H1 (cell line): ENCODE measurements around the gene EFCAB13. TPM values are rescaled to one million over a fixed set of nuclear protein-coding genes. Genes with fewer than 3 reads are reported as not detected.

Experiments used
- ASH2L ChIP-seq: fragments of 200-600, 300-600 bp; sonication (generic); IDR thresholded peaks from one replicate; pipeline ENCODE4 v1.7.1; 2017; ENCODE audit warnings: low read length
- EP300 ChIP-seq, 2 experiments: IDR thresholded peaks; 1 replicate in 1 of 2; 2 replicates in 1 of 2; pipeline ENCODE4 v1.6.1; 2011 to 2012; ENCODE audit warnings: low read depth in 2 of 2, low read length in 2 of 2, mild to moderate bottlenecking in 2 of 2, borderline replicate concordance in 1 of 2, inconsistent platforms in 1 of 2, moderate library complexity in 1 of 2
- FOSL1 ChIP-seq: IDR thresholded peaks from 2 replicates; pipeline ENCODE4 v1.6.1; 2011; ENCODE audit warnings: mild to moderate bottlenecking, low read depth, low read length, moderate library complexity; ENCODE audit not compliant: insufficient read depth
- MAX ChIP-seq: IDR thresholded peaks from 2 replicates; pipeline ENCODE4 v1.6.1; 2012; ENCODE audit warnings: inconsistent platforms
- POLR2A ChIP-seq, 2 experiments: IDR thresholded peaks; 1 replicate in 1 of 2; 2 replicates in 1 of 2; pipeline ENCODE4 v1.6.1; 2011; ENCODE audit warnings: low read depth in 2 of 2, low read length in 2 of 2, mild to moderate bottlenecking in 2 of 2; ENCODE audit errors: control extremely low read depth in 1 of 2
- TAF1 ChIP-seq: IDR thresholded peaks from 2 replicates; pipeline ENCODE4 v1.6.1; 2011; ENCODE audit warnings: mild to moderate bottlenecking, low read depth, low read length
- TBP ChIP-seq: IDR thresholded peaks from 2 replicates; pipeline ENCODE4 v1.6.1; 2011; ENCODE audit warnings: low read depth, low read length, improper control_type of control experiment
- YY1 ChIP-seq: IDR thresholded peaks from 2 replicates; pipeline ENCODE4 v1.6.1; 2011; ENCODE audit warnings: low read depth, mild to moderate bottlenecking, low read length
- polyA plus RNA-seq, 7 experiments: library from polyadenylated mRNA; depleted of rRNA in 3 of 7; stranded (reverse) in 5 of 7; unstranded in 2 of 7; fragments of >200 nt in 5 of 7; fragments of 200-250 nt in 2 of 7; gene quantifications; 1 replicate in 5 of 7; 2 replicates in 1 of 7; 4 replicates in 1 of 7; pipeline versions ENCODE4 v1.2.1 to v1.2.3, GENCODE V29; 2011 to 2013; ENCODE audit warnings: missing spikeins in 2 of 7, mixed read lengths in 2 of 7
- total RNA-seq: library from RNA; stranded (reverse); fragmentation: NEBNext Ultra II Directional; extraction: Animal tissue kit (Norgen Biotek cat#: 25700); gene quantifications from 2 replicates; pipeline ENCODE4 v1.2.1, GENCODE V29; 2021
- TF ChIP-seq, protein P1 (sequence below), 3 experiments: IDR thresholded peaks; 1 replicate in 2 of 3; 2 replicates in 1 of 3; pipeline versions ENCODE4 v1.5.1 to v1.6.1; 2011; ENCODE audit warnings: low read length in 3 of 3, mild to moderate bottlenecking in 3 of 3, inconsistent platforms in 2 of 3, low read depth in 1 of 3, moderate library complexity in 1 of 3; ENCODE audit not compliant: insufficient read depth in 1 of 3; ENCODE audit errors: control extremely low read depth in 1 of 3

The EFCAB13 gene
- total and polyA plus RNA-seq, 2 of the 8 experiments (the other 6 are each of a cell fraction or from before 2014, with no cell fraction given): 0.12 to 2.0 TPM

GRCh38 chr17:47275245-47275984 is 48.3 kb upstream of the EFCAB13 start (continued):
- TF ChIP-seq TAF1: peak; percentile 33; the same call in 1 of the 2 replicates
- peak; percentile 96 for TF ChIP-seq ASH2L
- TF ChIP-seq MAX: peak; percentile 46
- no peak for TF ChIP-seq FOSL1
- TF ChIP-seq TBP: peak; percentile 64
- 0 out of 2 replicates have a peak, but pooled peaks have one; percentile 12 for TF ChIP-seq YY1
- TF ChIP-seq POLR2A (IDR thresholded peaks at IDR 0.05; ENCODE audit: control extremely low read depth in 1 of 2, low read depth in 2 of 2, low read length in 2 of 2): peak; percentile 36 to 54; a peak in 2 of 3 replicates
- TF ChIP-seq, protein P1, sequence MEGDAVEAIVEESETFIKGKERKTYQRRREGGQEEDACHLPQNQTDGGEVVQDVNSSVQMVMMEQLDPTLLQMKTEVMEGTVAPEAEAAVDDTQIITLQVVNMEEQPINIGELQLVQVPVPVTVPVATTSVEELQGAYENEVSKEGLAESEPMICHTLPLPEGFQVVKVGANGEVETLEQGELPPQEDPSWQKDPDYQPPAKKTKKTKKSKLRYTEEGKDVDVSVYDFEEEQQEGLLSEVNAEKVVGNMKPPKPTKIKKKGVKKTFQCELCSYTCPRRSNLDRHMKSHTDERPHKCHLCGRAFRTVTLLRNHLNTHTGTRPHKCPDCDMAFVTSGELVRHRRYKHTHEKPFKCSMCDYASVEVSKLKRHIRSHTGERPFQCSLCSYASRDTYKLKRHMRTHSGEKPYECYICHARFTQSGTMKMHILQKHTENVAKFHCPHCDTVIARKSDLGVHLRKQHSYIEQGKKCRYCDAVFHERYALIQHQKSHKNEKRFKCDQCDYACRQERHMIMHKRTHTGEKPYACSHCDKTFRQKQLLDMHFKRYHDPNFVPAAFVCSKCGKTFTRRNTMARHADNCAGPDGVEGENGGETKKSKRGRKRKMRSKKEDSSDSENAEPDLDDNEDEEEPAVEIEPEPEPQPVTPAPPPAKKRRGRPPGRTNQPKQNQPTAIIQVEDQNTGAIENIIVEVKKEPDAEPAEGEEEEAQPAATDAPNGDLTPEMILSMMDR (IDR thresholded peaks at IDR 0.05; ENCODE audit: control extremely low read depth in 1 of 3, insufficient read depth in 1 of 3, low read depth in 1 of 3, low read length in 3 of 3): peak in 2 of 3 experiments; percentile 7; a peak in 1 of 4 replicates
- 0 out of 3 replicates have a peak, but pooled peaks of 1 of the 2 experiments have one; percentile 17 for TF ChIP-seq EP300 (IDR thresholded peaks at IDR 0.05; ENCODE audit: borderline replicate concordance in 1 of 2, low read depth in 2 of 2, low read length in 2 of 2)
